ENCODE measurements around the gene ANKLE2.

Gene ANKLE2

DNA sequence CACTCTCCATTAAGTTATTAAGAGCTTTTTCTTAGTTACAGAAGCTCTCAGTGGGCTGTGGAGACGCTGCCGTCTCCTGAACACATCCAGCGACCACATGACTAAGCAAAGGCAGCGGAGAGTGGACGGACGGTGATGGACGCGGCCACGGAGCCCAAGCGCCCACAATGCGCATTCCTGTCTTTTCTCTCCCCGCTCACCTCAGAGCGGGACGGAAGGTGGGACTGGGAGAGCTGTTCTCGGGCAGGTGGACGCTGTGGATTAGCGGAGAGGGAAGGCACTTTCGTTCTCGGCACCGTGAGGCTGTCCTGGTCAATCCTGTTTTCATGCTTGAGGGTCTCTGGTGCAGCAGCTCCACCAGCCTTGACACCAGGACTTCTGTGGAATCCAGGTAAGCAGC is 2.6 kb upstream of the ANKLE2 start:
- no peak overlapping the region for H3K27ac ChIP-seq (ENCODE audit: extremely low read depth, low read depth, low read length)
- CTCF ChIA-PET, result no interaction called here
- no peak overlapping the region for H3K4me3 ChIP-seq (ENCODE audit: low read depth, low read length)
- TF ChIP-seq ZNF785 (tag by site-specific recombination; IDR thresholded peaks at IDR 0.05) (no peak), ZFHX2 (tag by site-specific recombination; conservative IDR thresholded peaks at IDR 0.05) (no peak), SCRT2 (tag by site-specific recombination; IDR thresholded peaks at IDR 0.05) (no peak), BCL11B (tag by site-specific recombination; IDR thresholded peaks at IDR 0.05; ENCODE audit: low read depth) (no peak), ZNF350 (tag by site-specific recombination; IDR thresholded peaks at IDR 0.05) (no peak), ZNF621 (tag by site-specific recombination; IDR thresholded peaks at IDR 0.05) (no peak)
- TF ChIP-seq, protein P1, sequence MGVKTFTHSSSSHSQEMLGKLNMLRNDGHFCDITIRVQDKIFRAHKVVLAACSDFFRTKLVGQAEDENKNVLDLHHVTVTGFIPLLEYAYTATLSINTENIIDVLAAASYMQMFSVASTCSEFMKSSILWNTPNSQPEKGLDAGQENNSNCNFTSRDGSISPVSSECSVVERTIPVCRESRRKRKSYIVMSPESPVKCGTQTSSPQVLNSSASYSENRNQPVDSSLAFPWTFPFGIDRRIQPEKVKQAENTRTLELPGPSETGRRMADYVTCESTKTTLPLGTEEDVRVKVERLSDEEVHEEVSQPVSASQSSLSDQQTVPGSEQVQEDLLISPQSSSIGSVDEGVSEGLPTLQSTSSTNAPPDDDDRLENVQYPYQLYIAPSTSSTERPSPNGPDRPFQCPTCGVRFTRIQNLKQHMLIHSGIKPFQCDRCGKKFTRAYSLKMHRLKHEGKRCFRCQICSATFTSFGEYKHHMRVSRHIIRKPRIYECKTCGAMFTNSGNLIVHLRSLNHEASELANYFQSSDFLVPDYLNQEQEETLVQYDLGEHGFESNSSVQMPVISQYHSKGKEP (tag by site-specific recombination; IDR thresholded peaks at IDR 0.05), result no peak
- POLR2A ChIA-PET, result no interaction called here
- H3K36me3 ChIP-seq (ENCODE audit: control insufficient read depth in 2 of 2, insufficient read depth in 1 of 2, low read length in 2 of 2), result peaks cover 0 to 13% of the 10 kb centered on the region in 2 experiments; a peak in 2 of 3 replicates
- peaks cover 4% of the 10 kb centered on the region for H3K4me1 ChIP-seq (ENCODE audit: control insufficient read depth, insufficient read depth, low read length)
- no peaks in the 10 kb centered on the region for H3K9me3 ChIP-seq (ENCODE audit: control insufficient read depth, insufficient read depth, low read depth, low read length)

DNA sequence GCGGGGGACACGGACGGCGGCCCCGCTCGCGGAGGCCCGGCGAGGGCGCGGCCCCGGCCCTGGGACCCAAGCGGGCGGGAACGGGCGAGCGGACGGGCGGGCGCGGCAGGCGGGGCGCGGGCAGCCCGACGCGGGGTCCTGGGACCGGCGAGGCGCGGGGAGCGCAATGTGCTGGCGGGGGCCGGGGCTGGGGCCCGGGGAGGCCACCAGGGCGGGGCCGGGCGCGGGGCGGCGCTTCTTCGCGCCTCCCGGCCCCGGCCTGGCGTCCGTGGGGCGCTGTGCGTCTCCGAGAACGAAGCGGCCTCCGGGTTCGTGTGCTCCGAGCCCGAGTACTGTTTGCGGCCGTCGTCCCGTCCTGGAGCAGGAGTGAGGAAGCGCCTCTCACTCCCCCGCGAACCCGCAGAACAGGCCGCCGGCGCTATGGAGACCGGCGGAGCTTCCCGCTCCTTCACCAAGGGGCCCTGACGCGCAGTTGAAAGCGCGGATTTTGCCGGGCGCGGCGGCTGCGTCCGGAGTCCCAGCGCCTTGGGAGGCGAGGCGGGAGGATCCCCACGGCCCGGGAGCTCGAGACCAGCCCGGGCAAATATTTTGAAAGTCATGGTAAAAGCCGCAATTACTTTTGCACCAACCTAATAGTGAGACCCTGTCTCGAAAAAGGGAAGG is 420 bp upstream of the ANKLE2 start:
- POLR2A ChIA-PET, result no interaction called here
- Histone ChIP-seq H3K4me1 (ENCODE audit: control insufficient read depth, insufficient read depth, low read length) (peaks cover 4% of the 10 kb centered on the region), H3K36me3 (ENCODE audit: control insufficient read depth in 2 of 2, insufficient read depth in 1 of 2, low read length in 2 of 2) (peaks cover 0 to 27% of the 10 kb centered on the region in 2 experiments; a peak in 2 of 3 replicates), H3K9me3 (ENCODE audit: control insufficient read depth, insufficient read depth, low read depth, low read length) (no peaks in the 10 kb centered on the region), H3K27ac (ENCODE audit: extremely low read depth, low read depth, low read length) (peak overlapping the region; percentile 99), H3K4me3 (ENCODE audit: low read depth, low read length) (peak overlapping the region; percentile 65)
- CTCF ChIA-PET, result no interaction called here
- TF ChIP-seq ZXDB (tag by site-specific recombination; IDR thresholded peaks at IDR 0.05) (peak; percentile 86), ZNF513 (tag by site-specific recombination; IDR thresholded peaks at IDR 0.05) (peak; percentile 23; the same call in 1 of the 2 replicates), ZNF830 (tag by site-specific recombination; IDR thresholded peaks at IDR 0.05; ENCODE audit: low read depth) (no peak), SCRT1 (tag by site-specific recombination; IDR thresholded peaks at IDR 0.05; ENCODE audit: borderline replicate concordance) (no peak), ZNF354C (tag by site-specific recombination; IDR thresholded peaks at IDR 0.05; ENCODE audit: borderline replicate concordance, low read depth) (no peak), OSR2 (tag by site-specific recombination; IDR thresholded peaks at IDR 0.05) (no peak), ZBTB48 (tag by site-specific recombination; IDR thresholded peaks at IDR 0.05) (0 out of 2 replicates have a peak, but pooled peaks have one; percentile 21), GFI1B (tag by site-specific recombination; IDR thresholded peaks at IDR 0.05) (0 out of 2 replicates have a peak, but pooled peaks have one; percentile 18), ZNF324 (tag by site-specific recombination; IDR thresholded peaks at IDR 0.05) (peak; percentile 85), ZNF645 (tag by site-specific recombination; IDR thresholded peaks at IDR 0.05) (no peak), ZNF654 (tag by site-specific recombination; IDR thresholded peaks at IDR 0.05; ENCODE audit: low read depth) (no peak), ZNF37A (tag by site-specific recombination; IDR thresholded peaks at IDR 0.05) (no peak), ZNF112 (tag by site-specific recombination; IDR thresholded peaks at IDR 0.05) (no peak), ZNF302 (tag by site-specific recombination; IDR thresholded peaks at IDR 0.05; ENCODE audit: low read depth) (no peak), ZNF530 (tag by site-specific recombination; IDR thresholded peaks at IDR 0.05; ENCODE audit: low read depth) (no peak), ZNF221 (tag by site-specific recombination; IDR thresholded peaks at IDR 0.05; ENCODE audit: borderline replicate concordance) (no peak), ZNF211 (tag by site-specific recombination; IDR thresholded peaks at IDR 0.05; ENCODE audit: low read depth) (no peak), ZBTB17 (tag by site-specific recombination; IDR thresholded peaks at IDR 0.05) (peak; percentile 69), ZNF274 (IDR thresholded peaks at IDR 0.05; ENCODE audit: low read length) (no peak), ZNF274 (tag by site-specific recombination; IDR thresholded peaks at IDR 0.05; ENCODE audit: borderline replicate concordance) (no peak), KLF16 (tag by site-specific recombination; IDR thresholded peaks at IDR 0.05) (peak; percentile 65; the same call in 1 of the 2 replicates), ZNF433 (tag by site-specific recombination; IDR thresholded peaks at IDR 0.05; ENCODE audit: low read depth) (no peak), ZNF701 (tag by site-specific recombination; IDR thresholded peaks at IDR 0.05) (no peak), SP7 (tag by site-specific recombination; IDR thresholded peaks at IDR 0.05) (peak; percentile 82), ZNF600 (tag by site-specific recombination; IDR thresholded peaks at IDR 0.05) (peak; percentile 94), YY1 (tag by site-specific recombination; IDR thresholded peaks at IDR 0.05) (0 out of 2 replicates have a peak, but pooled peaks have one; percentile 41), ZNF292 (tag by site-specific recombination; IDR thresholded peaks at IDR 0.05; ENCODE audit: borderline replicate concordance, low read depth) (no peak)
